Kidney epithelial cell (primary cell): ENCODE measurements around the gene CIC. TPM values are rescaled to one million over a fixed set of nuclear protein-coding genes. Genes with fewer than 3 reads are reported as not detected.

Experiments used
- DNase-seq: peaks from one replicate; pipeline ENCODE4 v3.0.0-alpha.2; 2010; ENCODE audit warnings: low read depth
- H3K27me3 ChIP-seq: 2 replicates; pipeline ENCODE4 v1.6.0; 2011; ENCODE audit warnings: low read length; ENCODE audit not compliant: control insufficient read depth, insufficient read depth
- H3K36me3 ChIP-seq: 2 replicates; pipeline ENCODE4 v1.5.1; 2011; ENCODE audit warnings: low read length; ENCODE audit not compliant: control insufficient read depth, insufficient read depth
- H3K4me3 ChIP-seq: 2 replicates; pipeline ENCODE4 v1.5.1; 2011; ENCODE audit warnings: low read depth, mild to moderate bottlenecking, control low read depth, low read length
- CTCF ChIP-seq: IDR thresholded peaks from 2 replicates; pipeline ENCODE4 v1.5.1; 2011; ENCODE audit warnings: mild to moderate bottlenecking, moderate library complexity, low read length, control low read depth, inconsistent platforms; ENCODE audit not compliant: insufficient read depth, poor library complexity, severe bottlenecking
- total RNA-seq: library from RNA; depleted of rRNA; stranded (reverse); fragments of >200 nt; gene quantifications from 2 replicates; pipeline ENCODE4 v1.2.3, GENCODE V29; 2015

Gene CIC
- total RNA-seq, 1 donor from 2014 or later = 41.7 TPM

- H3K4me3 ChIP-seq = no peak overlapping the region
- no peak for DNase-seq
- no peak for TF ChIP-seq CTCF
- H3K36me3 ChIP-seq = no peaks in the 10 kb centered on the region
- peaks cover 32% of the 10 kb centered on the region for H3K27me3 ChIP-seq
These were observed 53.3 kb downstream of the CIC start for GRCh38 chr19:42322305-42322704.

GRCh38 chr19:42323473-42323851, 54.4 kb downstream of the CIC start:
- H3K27me3 ChIP-seq = peaks cover 32% of the 10 kb centered on the region
- no peak overlapping the region for H3K4me3 ChIP-seq
- no peak for TF ChIP-seq CTCF
- DNase-seq = no peak
- no peaks in the 10 kb centered on the region for H3K36me3 ChIP-seq

GRCh38 chr19:42323852-42324654, 55.0 kb downstream of the CIC start:
- no peaks in the 10 kb centered on the region for H3K36me3 ChIP-seq
- H3K27me3 ChIP-seq = peaks cover 32% of the 10 kb centered on the region
- H3K4me3 ChIP-seq = no peak overlapping the region
- peak; percentile 11 for TF ChIP-seq CTCF
- no peak for DNase-seq

- Histone ChIP-seq H3K36me3 (no peaks in the 10 kb centered on the region), H3K27me3 (peaks cover 32% of the 10 kb centered on the region), H3K4me3 (no peak overlapping the region)
- TF ChIP-seq CTCF = peak; percentile 90
- no peak for DNase-seq
These were observed 55.7 kb downstream of the CIC start for GRCh38 chr19:42324655-42325307.

- DNase-seq = peak; percentile 95
- Histone ChIP-seq H3K4me3 (peak within 1 kb of the TSS; percentile 86), H3K36me3 (no peaks in the 10 kb centered on the region), H3K27me3 (peaks cover 32% of the 10 kb centered on the region)
- no peak for TF ChIP-seq CTCF
These were observed 56.4 kb downstream of the CIC start, which contains the start of gene MEGF8 for GRCh38 chr19:42325308-42325895. MEGF8 (plus strand) TSS chr19:42325635; CDS start chr19:42326244, 609 bp downstream.
